Inferior parietal cortex (tissue), 1 donor: ENCODE results near the gene MZF1.
A peak's percentile ranks its signal among the peaks of the same experiment; 100 is the strongest.

Experiments
- DNase-seq: peaks from one replicate; pipeline ENCODE4 v3.0.0-alpha.2; 2016; ENCODE audit errors: extremely low spot score

Gene MZF1

GRCh38 chr19:58570770-58571574 lies 2.2 kb downstream of the MZF1 start:
- DNase-seq = no peak

GRCh38 chr19:58569943-58570670 lies 3.0 kb downstream of the MZF1 start:
- no peak for DNase-seq

- no peak for DNase-seq
Measured at GRCh38 chr19:58569191-58569942, 3.8 kb downstream of the MZF1 start.

GRCh38 chr19:58568453-58569130 lies 4.5 kb downstream of the MZF1 start:
- no peak for DNase-seq

GRCh38 chr19:58566989-58567388 lies 6.1 kb downstream of the MZF1 start:
- no peak for DNase-seq

- no peak for DNase-seq
Measured at GRCh38 chr19:58563823-58564222, 9.3 kb downstream of the MZF1 start.

GRCh38 chr19:58563034-58563573 lies 10.0 kb downstream of the MZF1 start:
- no peak for DNase-seq

GRCh38 chr19:58562122-58563033 lies 10.8 kb downstream of the MZF1 start:
- no peak for DNase-seq

GRCh38 chr19:58561373-58562121 lies 11.6 kb downstream of the MZF1 start:
- DNase-seq = no peak

- no peak for DNase-seq
Measured at GRCh38 chr19:58560921-58561320, 12.2 kb downstream of the MZF1 start.

GRCh38 chr19:58560007-58560887 lies 12.9 kb downstream of the MZF1 start:
- no peak for DNase-seq

GRCh38 chr19:58559275-58560006 lies 13.7 kb downstream of the MZF1 start:
- DNase-seq = peak; percentile 87

GRCh38 chr19:58558623-58559274 lies 14.4 kb downstream of the MZF1 start:
- DNase-seq = peak; percentile 98

- DNase-seq = no peak
Measured at GRCh38 chr19:58558066-58558622, 15.0 kb downstream of the MZF1 start, which contains the start of gene UBE2M. TSS of gene UBE2M (minus strand) at chr19:58558611. CDS start at chr19:58558381, 230 bp downstream.

GRCh38 chr19:58557221-58558065 lies 15.7 kb downstream of the MZF1 start:
- no peak for DNase-seq

GRCh38 chr19:58556622-58557220 lies 16.4 kb downstream of the MZF1 start:
- DNase-seq = no peak
